Kidney (tissue), 14 donors: ENCODE data around the gene NOX1. TPM values are rescaled to one million over a fixed set of nuclear protein-coding genes. Genes with fewer than 3 reads are reported as not detected.
"Not testable (repeated sequence)": the region's sequence is repeated elsewhere in the genome, so short reads cannot be mapped to it uniquely, and the experiment has no call there.

Experiments used
- DNase-seq, 5 donors: peaks; one replicate each; pipeline ENCODE4 v3.0.0-alpha.2; 2013 to 2020
- FAIRE-seq: peaks from 2 replicates; lab custom pipeline; 2012; peaks lifted over from hg19 to GRCh38; lab: Jason Lieb, UNC
- H3K27ac ChIP-seq, 2 donors: one replicate each; pipeline ENCODE4 v1.7.0; 2013; ENCODE audit warnings: low read depth in 2 of 2, low read length in 2 of 2, inconsistent platforms in 1 of 2
- H3K27me3 ChIP-seq: one replicate; pipeline ENCODE4 v1.7.1; 2013; ENCODE audit warnings: low read length, inconsistent platforms; ENCODE audit not compliant: control insufficient read depth, insufficient read depth
- H3K36me3 ChIP-seq, 3 donors: one replicate each; pipeline versions ENCODE4 v1.7.0 to v1.7.1; 2013; ENCODE audit warnings: low read length in 3 of 3, control low read depth in 1 of 3, inconsistent platforms in 1 of 3; ENCODE audit not compliant: insufficient read depth in 3 of 3, control insufficient read depth in 2 of 3
- H3K4me1 ChIP-seq, 3 donors: one replicate each; pipeline versions ENCODE4 v1.7.0 to v1.7.1; 2013; ENCODE audit warnings: low read length in 3 of 3, inconsistent platforms in 1 of 3, low read depth in 1 of 3; ENCODE audit not compliant: control insufficient read depth in 2 of 3, insufficient read depth in 2 of 3
- H3K4me3 ChIP-seq, 3 donors: one replicate each; pipeline versions ENCODE4 v1.7.0 to v1.8.1; 2013; ENCODE audit warnings: low read length in 3 of 3, control low read depth in 1 of 3, inconsistent platforms in 1 of 3
- H3K9ac ChIP-seq, 3 donors: one replicate each; pipeline versions ENCODE4 v1.7.0 to v1.7.1; 2013; ENCODE audit warnings: low read length in 3 of 3, control low read depth in 1 of 3, inconsistent platforms in 1 of 3
- H3K9me3 ChIP-seq, 3 donors: one replicate each; pipeline versions ENCODE4 v1.7.0 to v1.7.1; 2013; ENCODE audit warnings: low read length in 3 of 3, control low read depth in 1 of 3, inconsistent platforms in 1 of 3; ENCODE audit not compliant: control insufficient read depth in 2 of 3, insufficient read depth in 1 of 3
- CTCF ChIP-seq: IDR thresholded peaks from 3 replicates; pipeline ENCODE4 v1.5.1; 2012; ENCODE audit warnings: mild to moderate bottlenecking, moderate library complexity, borderline replicate concordance; ENCODE audit not compliant: insufficient read depth; ENCODE audit errors: extremely low read depth
- intact Hi-C: fragments of 100-400 bp; cut with DNase I; formaldehyde crosslinking; loops from one replicate; pipeline ENCODE4 v1.11.1; 2022
- polyA plus RNA-seq: library from polyadenylated mRNA; stranded (reverse); fragments of 350-450 nt; fragmentation: Illumina TruSeq; extraction: RNeasy Lipid Tissue Mini Kit (QIAGEN cat#74804); gene quantifications from one replicate; pipeline ENCODE4 v1.2.3, GENCODE V29; 2014; ENCODE audit warnings: low read depth, low replicate concordance; ENCODE audit not compliant: insufficient read depth
- total RNA-seq: library from RNA; stranded (reverse); fragmentation: NEBNext Ultra II Directional; extraction: Animal tissue kit (Norgen Biotek cat#: 25700); gene quantifications from one replicate; pipeline ENCODE4 v1.2.1, GENCODE V29; 2021
- donor health status: control.
- donor health status: control.
- donor health status: control.
- donor health status: control.
- donor health status: control.
- donor health status: DM: yes; HTN: yes; CAD: no.
- donor health status: Normal renal cell carcinoma (clear cell type).

NOX1 gene
- total and polyA plus RNA-seq, 2 donors from 2014 or later = not detected

DNA sequence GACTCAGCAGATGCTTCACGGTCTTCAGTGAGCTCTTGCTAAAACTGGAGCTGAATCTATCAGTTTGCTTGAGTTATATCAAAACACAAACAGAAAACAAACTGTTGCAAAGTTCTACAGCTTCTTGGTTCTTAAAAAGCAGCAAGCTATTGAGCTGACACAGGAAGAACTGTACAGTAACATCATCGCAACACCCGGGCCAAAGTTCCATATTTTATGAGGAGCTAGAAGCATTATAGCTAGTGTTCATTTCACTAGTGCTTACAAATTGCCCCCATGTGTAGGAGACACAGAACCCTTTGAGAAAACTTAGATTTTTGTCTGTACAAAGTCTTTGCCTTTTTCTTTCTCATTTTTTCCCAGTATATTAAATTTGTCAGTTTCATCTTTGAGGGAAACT, 71.3 kb downstream of the NOX1 start:
- H3K27ac ChIP-seq = no peak overlapping the region
- H3K4me3 ChIP-seq = no peak overlapping the region
- no peak for FAIRE-seq
- no peak for TF ChIP-seq CTCF
- no peaks in the 10 kb centered on the region for H3K27me3 ChIP-seq
- H3K4me1 ChIP-seq = no peaks in the 10 kb centered on the region
- no peaks in the 10 kb centered on the region for H3K9me3 ChIP-seq
- DNase-seq = no peak
- H3K36me3 ChIP-seq = no peaks in the 10 kb centered on the region
- H3K9ac ChIP-seq = no peak overlapping the region
- intact Hi-C loops = no loop called here

- peak in 2 of 5 donors; percentile 24 to 25 for DNase-seq
- Histone ChIP-seq H3K36me3 (no peaks in the 10 kb centered on the region), H3K4me3 (no peak overlapping the region), H3K9me3 (no peaks in the 10 kb centered on the region), H3K4me1 (no peaks in the 10 kb centered on the region), H3K27ac (no peak overlapping the region), H3K9ac (no peak overlapping the region), H3K27me3 (no peaks in the 10 kb centered on the region)
- no peak for TF ChIP-seq CTCF
- intact Hi-C loops = no loop called here
- FAIRE-seq = no peak
These were observed 75.5 kb downstream of the NOX1 start for GRCh38 chrX:100798484-100799214.

GRCh38 chrX:100797359-100797758, 76.8 kb downstream of the NOX1 start:
- FAIRE-seq = no peak
- Histone ChIP-seq H3K4me3 (no peak overlapping the region), H3K27ac (no peak overlapping the region), H3K4me1 (no peaks in the 10 kb centered on the region), H3K27me3 (no peaks in the 10 kb centered on the region), H3K36me3 (no peaks in the 10 kb centered on the region), H3K9me3 (no peaks in the 10 kb centered on the region), H3K9ac (no peak overlapping the region)
- intact Hi-C loops = no loop called here
- DNase-seq = no peak
- TF ChIP-seq CTCF = no peak

- H3K36me3 ChIP-seq, H3K9ac ChIP-seq, DNase-seq, H3K27ac ChIP-seq, intact Hi-C loops, H3K27me3 ChIP-seq, H3K4me1 ChIP-seq, FAIRE-seq, H3K9me3 ChIP-seq, H3K4me3 ChIP-seq: not testable (repeated sequence)
These were observed 77.8 kb downstream of the NOX1 start for GRCh38 chrX:100796371-100796770.

Other genes starting within 250 kb of the NOX1 start
- gene TSPAN6, start 237.6 kb downstream of the NOX1 start, total RNA-seq = 27.8 TPM
- 60.1 TPM for gene TSPAN6, start 237.6 kb downstream of the NOX1 start, polyA plus RNA-seq
- 3.2 TPM for gene SRPX2, start 230.2 kb downstream of the NOX1 start, total RNA-seq
- 4.5 TPM for gene SRPX2, start 230.2 kb downstream of the NOX1 start, polyA plus RNA-seq
- 13.3 TPM for gene SYTL4, start 142.2 kb downstream of the NOX1 start, total RNA-seq
- 10.4 TPM for gene SYTL4, start 142.2 kb downstream of the NOX1 start, polyA plus RNA-seq
- 14.4 TPM for gene CSTF2, start 54.0 kb downstream of the NOX1 start, total RNA-seq
- gene CSTF2, start 54.0 kb downstream of the NOX1 start, polyA plus RNA-seq = 8.8 TPM
- 0.63 TPM for gene XKRX, start 54.6 kb upstream of the NOX1 start, total RNA-seq
- not detected for gene XKRX, start 54.6 kb upstream of the NOX1 start, polyA plus RNA-seq
- not detected for gene ARL13A, start 95.3 kb upstream of the NOX1 start, total RNA-seq
- not detected for gene ARL13A, start 95.3 kb upstream of the NOX1 start, polyA plus RNA-seq
- 24.8 TPM for gene TRMT2B, start 177.8 kb upstream of the NOX1 start, total RNA-seq
- 8.6 TPM for gene TRMT2B, start 177.8 kb upstream of the NOX1 start, polyA plus RNA-seq
- 1.1 TPM for gene TMEM35A, start 204.5 kb upstream of the NOX1 start, total RNA-seq
- 0.75 TPM for gene TMEM35A, start 204.5 kb upstream of the NOX1 start, polyA plus RNA-seq
- gene CENPI, start 223.8 kb upstream of the NOX1 start, total RNA-seq = 0.66 TPM
- not detected for gene CENPI, start 223.8 kb upstream of the NOX1 start, polyA plus RNA-seq